NOMO-1 treated with DMSO at 0.1 percent for 48 hours (cell line): Measurements from ENCODE around the gene SNX32.

Experiments
- DNase-seq: peaks from one replicate; lab custom pipeline; 2025; ENCODE audit not compliant: unreplicated experiment; lab: John Stamatoyannopoulos, UW

SNX32 gene

GRCh38 chr11:65796726-65797601 lies 36.8 kb upstream of the SNX32 start:
- DNase-seq = no peak

GRCh38 chr11:65797711-65798110 lies 36.1 kb upstream of the SNX32 start:
- DNase-seq = no peak

GRCh38 chr11:65798882-65799281 lies 34.9 kb upstream of the SNX32 start:
- DNase-seq = no peak

GRCh38 chr11:65801153-65801987 lies 32.4 kb upstream of the SNX32 start:
- no peak for DNase-seq

GRCh38 chr11:65802841-65803240 lies 30.9 kb upstream of the SNX32 start:
- peak; percentile 66 for DNase-seq

GRCh38 chr11:65803797-65804492 lies 29.8 kb upstream of the SNX32 start:
- DNase-seq = no peak

GRCh38 chr11:65806979-65807378 lies 26.8 kb upstream of the SNX32 start:
- peak; percentile 14 for DNase-seq

GRCh38 chr11:65808744-65809341 lies 24.9 kb upstream of the SNX32 start:
- DNase-seq = no peak

- no peak for DNase-seq
Measured at GRCh38 chr11:65809496-65809895, 24.3 kb upstream of the SNX32 start.

- DNase-seq = no peak
Measured at GRCh38 chr11:65810046-65810868, 23.5 kb upstream of the SNX32 start.

- no peak for DNase-seq
Measured at GRCh38 chr11:65811764-65812475, 21.8 kb upstream of the SNX32 start.

GRCh38 chr11:65814131-65814985 lies 19.4 kb upstream of the SNX32 start:
- peak; percentile 68 for DNase-seq

- DNase-seq = no peak
Measured at GRCh38 chr11:65814986-65815565, 18.7 kb upstream of the SNX32 start.

GRCh38 chr11:65816696-65817095 lies 17.1 kb upstream of the SNX32 start:
- DNase-seq = no peak

- DNase-seq = no peak
Measured at GRCh38 chr11:65817312-65817834, 16.4 kb upstream of the SNX32 start.

GRCh38 chr11:65817835-65818680 lies 15.7 kb upstream of the SNX32 start:
- DNase-seq = peak; percentile 87

GRCh38 chr11:65821107-65821506 lies 12.7 kb upstream of the SNX32 start:
- peak; percentile 8 for DNase-seq
